Keratinocyte (primary cell): ENCODE measurements around the gene ZIC5. TPM values are rescaled to one million over a fixed set of nuclear protein-coding genes. Genes with fewer than 3 reads are reported as not detected.

Experiments used
- DNase-seq: peaks from one replicate; pipeline ENCODE4 v3.0.0-alpha.2; 2011; ENCODE audit warnings: low read depth, missing footprints, low spot score
- FAIRE-seq: peaks from 2 replicates; lab custom pipeline; 2011; peaks lifted over from hg19 to GRCh38; lab: Jason Lieb, UNC
- H2AFZ ChIP-seq: 2 replicates; pipeline ENCODE4 v1.6.0; 2012; ENCODE audit warnings: low read length, control low read depth, inconsistent platforms; ENCODE audit not compliant: control insufficient read depth
- H3K27ac ChIP-seq: 2 replicates; pipeline ENCODE4 v1.5.1; 2011; ENCODE audit warnings: low read length; ENCODE audit not compliant: control insufficient read depth, insufficient read depth
- H3K27me3 ChIP-seq: 3 replicates; pipeline ENCODE4 v1.6.0; 2011; ENCODE audit warnings: low read length; ENCODE audit not compliant: control insufficient read depth, insufficient read depth; ENCODE audit errors: extremely low read depth
- H3K36me3 ChIP-seq, 2 experiments: 2 replicates in 1 of 2; 3 replicates in 1 of 2; pipeline ENCODE4 v1.5.1; 2011; ENCODE audit warnings: low read length in 2 of 2, mild to moderate bottlenecking in 1 of 2; ENCODE audit not compliant: control insufficient read depth in 2 of 2, insufficient read depth in 2 of 2; ENCODE audit errors: extremely low read depth in 1 of 2
- H3K4me1 ChIP-seq: 3 replicates; pipeline ENCODE4 v1.5.1; 2011; ENCODE audit warnings: low read length; ENCODE audit not compliant: control insufficient read depth, insufficient read depth; ENCODE audit errors: extremely low read depth
- H3K4me2 ChIP-seq: 3 replicates; pipeline ENCODE4 v1.6.0; 2011; ENCODE audit warnings: low read depth, low read length; ENCODE audit not compliant: control insufficient read depth, insufficient read depth; ENCODE audit errors: extremely low read depth
- H3K4me3 ChIP-seq, 3 experiments: fragments of 200-600 bp in 1 of 3; sonication (generic) in 1 of 3; 2 replicates in 2 of 3; 3 replicates in 1 of 3; pipeline ENCODE4 v1.5.1; 2011 to 2016; ENCODE audit warnings: low read length in 3 of 3, mild to moderate bottlenecking in 3 of 3, control low read depth in 2 of 3, inconsistent platforms in 1 of 3, low read depth in 1 of 3, mixed read lengths in 1 of 3, mixed run types in 1 of 3, moderate library complexity in 1 of 3; ENCODE audit not compliant: control insufficient read depth in 2 of 3, insufficient read depth in 2 of 3; ENCODE audit errors: extremely low read depth in 1 of 3
- H3K79me2 ChIP-seq: 2 replicates; pipeline ENCODE4 v1.6.0; 2012; ENCODE audit warnings: low read length; ENCODE audit not compliant: control insufficient read depth, insufficient read depth
- H3K9ac ChIP-seq: 3 replicates; pipeline ENCODE4 v1.6.0; 2011; ENCODE audit warnings: low read length; ENCODE audit not compliant: control insufficient read depth, insufficient read depth; ENCODE audit errors: extremely low read depth
- H3K9me1 ChIP-seq: 3 replicates; pipeline ENCODE4 v1.6.0; 2011; ENCODE audit warnings: low read length; ENCODE audit not compliant: control insufficient read depth, insufficient read depth; ENCODE audit errors: extremely low read depth
- H3K9me3 ChIP-seq: 2 replicates; pipeline ENCODE4 v1.5.1; 2012; ENCODE audit warnings: low read depth, low read length; ENCODE audit not compliant: control insufficient read depth
- H4K20me1 ChIP-seq: 3 replicates; pipeline ENCODE4 v1.6.0; 2011; ENCODE audit warnings: low read length; ENCODE audit not compliant: control insufficient read depth, insufficient read depth; ENCODE audit errors: extremely low read depth
- EZH2 ChIP-seq: IDR thresholded peaks from one replicate; pipeline ENCODE4 v1.6.1; 2012; ENCODE audit warnings: inconsistent platforms, mild to moderate bottlenecking, low read length, moderate library complexity
- dilution Hi-C: fragments of 300-500 bp; cut with MboI; formaldehyde crosslinking; loops from one replicate; pipeline ENCODE4 v1.7.0; 2020; ENCODE audit warnings: low sequenced_read_pairs; ENCODE audit not compliant: extremely low pct_ligation_motif_present
- polyA plus RNA-seq, 5 experiments: library from polyadenylated mRNA; depleted of rRNA in 3 of 5; stranded (reverse) in 3 of 5; stranded (forward) in 1 of 5; unstranded in 1 of 5; fragments of >200 nt; gene quantifications; 1 replicate in 1 of 5; 2 replicates in 3 of 5; 3 replicates in 1 of 5; pipeline versions ENCODE4 v1.2.1 to v1.2.3, GENCODE V29; 2011 to 2012; ENCODE audit warnings: missing spikeins in 2 of 5, low read depth in 1 of 5, low replicate concordance in 1 of 5
- TF ChIP-seq, protein P1 (sequence below), 3 experiments: IDR thresholded peaks in 1 of 3; conservative IDR thresholded peaks in 1 of 3; optimal IDR thresholded peaks in 1 of 3; 2 replicates in 2 of 3; 3 replicates in 1 of 3; pipeline versions ENCODE3 to v1.5.1; 2011; ENCODE audit warnings: low read length in 3 of 3, mild to moderate bottlenecking in 3 of 3, moderate library complexity in 2 of 3, control low read depth in 1 of 3, inconsistent platforms in 1 of 3; ENCODE audit not compliant: insufficient read depth in 2 of 3; ENCODE audit errors: extremely low read depth in 1 of 3

Gene ZIC5
- polyA plus RNA-seq, 1 donor (not counting 4 experiments of a cell fraction or from before 2014, with no cell fraction given) = not detected

- no peak for TF ChIP-seq EZH2
- TF ChIP-seq, protein P1, sequence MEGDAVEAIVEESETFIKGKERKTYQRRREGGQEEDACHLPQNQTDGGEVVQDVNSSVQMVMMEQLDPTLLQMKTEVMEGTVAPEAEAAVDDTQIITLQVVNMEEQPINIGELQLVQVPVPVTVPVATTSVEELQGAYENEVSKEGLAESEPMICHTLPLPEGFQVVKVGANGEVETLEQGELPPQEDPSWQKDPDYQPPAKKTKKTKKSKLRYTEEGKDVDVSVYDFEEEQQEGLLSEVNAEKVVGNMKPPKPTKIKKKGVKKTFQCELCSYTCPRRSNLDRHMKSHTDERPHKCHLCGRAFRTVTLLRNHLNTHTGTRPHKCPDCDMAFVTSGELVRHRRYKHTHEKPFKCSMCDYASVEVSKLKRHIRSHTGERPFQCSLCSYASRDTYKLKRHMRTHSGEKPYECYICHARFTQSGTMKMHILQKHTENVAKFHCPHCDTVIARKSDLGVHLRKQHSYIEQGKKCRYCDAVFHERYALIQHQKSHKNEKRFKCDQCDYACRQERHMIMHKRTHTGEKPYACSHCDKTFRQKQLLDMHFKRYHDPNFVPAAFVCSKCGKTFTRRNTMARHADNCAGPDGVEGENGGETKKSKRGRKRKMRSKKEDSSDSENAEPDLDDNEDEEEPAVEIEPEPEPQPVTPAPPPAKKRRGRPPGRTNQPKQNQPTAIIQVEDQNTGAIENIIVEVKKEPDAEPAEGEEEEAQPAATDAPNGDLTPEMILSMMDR (optimal IDR thresholded peaks at IDR 0.05 in 1 of 3, IDR thresholded peaks at IDR 0.05 in 1 of 3, conservative IDR thresholded peaks at IDR 0.05 in 1 of 3; ENCODE audit: extremely low read depth in 1 of 3, insufficient read depth in 2 of 3, low read length in 3 of 3) = no peak
- Histone ChIP-seq H2AFZ (no peak overlapping the region), H3K79me2 (no peaks in the 10 kb centered on the region), H3K36me3 (no peaks in the 10 kb centered on the region), H3K27ac (no peak overlapping the region), H3K4me1 (peaks cover 2% of the 10 kb centered on the region), H3K9me1 (no peaks in the 10 kb centered on the region), H3K4me3 (no peak overlapping the region), H3K4me2 (no peak overlapping the region), H3K9me3 (peaks cover 5% of the 10 kb centered on the region), H3K27me3 (peaks cover 95% of the 10 kb centered on the region), H3K9ac (no peak overlapping the region), H4K20me1 (peaks cover 6% of the 10 kb centered on the region)
- DNase-seq = no peak
- FAIRE-seq = no peak
- dilution Hi-C loops = no loop called here
These were observed 2.9 kb upstream of the ZIC5 start for GRCh38 chr13:99974296-99974938.

DNA sequence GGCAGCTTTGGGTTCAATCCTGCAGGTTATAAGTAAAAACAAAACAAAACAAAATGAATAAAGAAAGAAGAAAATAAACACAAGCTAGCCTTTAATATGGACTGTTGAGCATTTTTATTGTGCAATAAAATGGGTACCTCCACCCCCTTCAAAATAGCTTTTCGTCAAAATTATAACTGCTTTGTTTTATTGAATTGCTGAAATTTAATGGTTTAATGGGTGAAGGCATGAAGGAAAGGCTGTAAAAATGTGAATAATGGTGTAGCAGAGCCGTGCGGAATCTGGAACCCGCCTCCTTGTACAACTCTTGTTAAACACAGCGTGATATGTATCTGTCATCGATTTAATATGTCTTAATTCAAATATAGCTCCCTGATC is 2.2 kb upstream of the ZIC5 start:
- H3K4me2 ChIP-seq = no peak overlapping the region
- H3K79me2 ChIP-seq = no peaks in the 10 kb centered on the region
- no peak overlapping the region for H2AFZ ChIP-seq
- DNase-seq (no peak), FAIRE-seq (no peak)
- H3K4me3 ChIP-seq = no peak overlapping the region
- peaks cover 2% of the 10 kb centered on the region for H3K4me1 ChIP-seq
- H3K27me3 ChIP-seq = peaks cover 95% of the 10 kb centered on the region
- dilution Hi-C loops = no loop called here
- peaks cover 5% of the 10 kb centered on the region for H3K9me3 ChIP-seq
- peaks cover 6% of the 10 kb centered on the region for H4K20me1 ChIP-seq
- no peak for TF ChIP-seq EZH2
- TF ChIP-seq, protein P1 (optimal IDR thresholded peaks at IDR 0.05 in 1 of 3, IDR thresholded peaks at IDR 0.05 in 1 of 3, conservative IDR thresholded peaks at IDR 0.05 in 1 of 3; ENCODE audit: extremely low read depth in 1 of 3, insufficient read depth in 2 of 3, low read length in 3 of 3) = no peak
- H3K27ac ChIP-seq = no peak overlapping the region
- H3K9ac ChIP-seq = no peak overlapping the region
- no peaks in the 10 kb centered on the region for H3K36me3 ChIP-seq
- H3K9me1 ChIP-seq = no peaks in the 10 kb centered on the region
